ENCODE data around the gene MUC3A. TPM values are rescaled to one million over a fixed set of nuclear protein-coding genes. Genes with fewer than 3 reads are reported as not detected.

Gene MUC3A, protein sequence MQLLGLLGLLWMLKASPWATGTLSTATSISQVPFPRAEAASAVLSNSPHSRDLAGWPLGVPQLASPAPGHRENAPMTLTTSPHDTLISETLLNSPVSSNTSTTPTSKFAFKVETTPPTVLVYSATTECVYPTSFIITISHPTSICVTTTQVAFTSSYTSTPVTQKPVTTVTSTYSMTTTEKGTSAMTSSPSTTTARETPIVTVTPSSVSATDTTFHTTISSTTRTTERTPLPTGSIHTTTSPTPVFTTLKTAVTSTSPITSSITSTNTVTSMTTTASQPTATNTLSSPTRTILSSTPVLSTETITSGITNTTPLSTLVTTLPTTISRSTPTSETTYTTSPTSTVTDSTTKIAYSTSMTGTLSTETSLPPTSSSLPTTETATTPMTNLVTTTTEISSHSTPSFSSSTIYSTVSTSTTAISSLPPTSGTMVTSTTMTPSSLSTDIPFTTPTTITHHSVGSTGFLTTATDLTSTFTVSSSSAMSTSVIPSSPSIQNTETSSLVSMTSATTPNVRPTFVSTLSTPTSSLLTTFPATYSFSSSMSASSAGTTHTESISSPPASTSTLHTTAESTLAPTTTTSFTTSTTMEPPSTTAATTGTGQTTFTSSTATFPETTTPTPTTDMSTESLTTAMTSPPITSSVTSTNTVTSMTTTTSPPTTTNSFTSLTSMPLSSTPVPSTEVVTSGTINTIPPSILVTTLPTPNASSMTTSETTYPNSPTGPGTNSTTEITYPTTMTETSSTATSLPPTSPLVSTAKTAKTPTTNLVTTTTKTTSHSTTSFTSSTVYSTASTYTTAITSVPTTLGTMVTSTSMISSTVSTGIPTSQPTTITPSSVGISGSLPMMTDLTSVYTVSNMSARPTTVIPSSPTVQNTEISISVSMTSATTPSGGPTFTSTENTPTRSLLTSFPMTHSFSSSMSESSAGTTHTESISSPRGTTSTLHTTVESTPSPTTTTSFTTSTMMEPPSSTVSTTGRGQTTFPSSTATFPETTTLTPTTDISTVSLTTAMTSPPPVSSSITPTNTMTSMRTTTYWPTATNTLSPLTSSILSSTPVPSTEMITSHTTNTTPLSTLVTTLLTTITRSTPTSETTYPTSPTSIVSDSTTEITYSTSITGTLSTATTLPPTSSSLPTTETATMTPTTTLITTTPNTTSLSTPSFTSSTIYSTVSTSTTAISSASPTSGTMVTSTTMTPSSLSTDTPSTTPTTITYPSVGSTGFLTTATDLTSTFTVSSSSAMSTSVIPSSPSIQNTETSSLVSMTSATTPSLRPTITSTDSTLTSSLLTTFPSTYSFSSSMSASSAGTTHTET (N-terminal part only)
- 16.3 and 19.1 TPM in 2 replicates for total RNA-seq (2014; rRNA removed; shearing (Covaris generic))
- polyA plus RNA-seq (2016; fragmentation: Nextera tagmentation; extraction: Ambion mirVana) = 44.4 and 45.7 TPM in 2 replicates
- long read RNA-seq, partial matches to known transcripts = 0 of 1 reads
- long read RNA-seq, other reads (novel, unspliced or antisense) = 0 of 1 reads

DNA sequence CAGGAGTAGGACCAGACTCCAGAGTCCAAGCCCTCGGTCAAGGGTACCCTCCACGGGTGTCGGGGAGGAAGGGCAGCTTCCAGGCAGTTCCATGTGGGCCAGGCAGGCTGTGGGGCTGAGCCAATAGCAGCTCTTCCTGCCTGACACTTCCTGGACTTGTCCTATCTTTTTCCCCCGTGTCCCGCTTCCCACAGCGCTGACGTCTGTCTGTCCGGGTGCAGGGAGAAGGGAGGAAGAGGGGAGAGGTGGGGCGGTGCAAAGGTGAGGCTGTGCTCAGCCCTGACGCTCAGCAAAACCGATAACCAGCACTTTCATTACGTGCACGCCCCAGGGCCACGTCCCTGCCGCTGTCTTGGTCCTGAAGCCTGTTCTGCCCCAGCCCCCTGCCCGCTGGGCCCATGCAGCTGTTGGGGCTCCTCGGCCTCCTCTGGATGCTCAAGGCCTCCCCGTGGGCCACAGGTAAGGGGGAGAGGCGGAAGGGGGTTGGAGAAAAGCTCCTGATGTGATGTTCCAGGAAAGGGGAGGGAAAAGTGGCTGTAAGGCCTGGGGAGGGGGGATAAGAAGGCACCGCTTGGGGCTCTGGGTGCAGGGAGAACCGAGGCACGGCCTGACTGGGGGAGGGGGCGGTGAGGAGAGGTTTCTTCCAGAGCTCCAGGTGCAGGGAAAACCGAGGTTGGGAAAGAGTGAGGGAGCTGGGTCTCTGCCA lies at the start of gene MUC3A:
MUC3A (plus strand) TSS at position 308 of the 706 bp plus-strand sequence; CDS start at position 399, 91 bp downstream.
- no peak within 1 kb of the TSS for H3K27ac ChIP-seq (ENCODE audit: low read depth)
- H3K36me3 Mint-ChIP-seq (ENCODE audit: low read depth) = peaks cover 4% of the 10 kb centered on the region; the same call in 2 of the 3 replicates
- H2AFZ ChIP-seq = peak within 1 kb of the TSS; percentile 76; the same call in 1 of the 2 replicates
- peaks cover 31% of the 10 kb centered on the region for H3K4me1 Mint-ChIP-seq
- H3K4me3 ChIP-seq = peak within 1 kb of the TSS; percentile 49
- peaks cover 8% of the 10 kb centered on the region for H3K27me3 Mint-ChIP-seq (ENCODE audit: insufficient read depth, low read depth, poor library complexity)
- peaks cover 8% of the 10 kb centered on the region; the same call in 1 of the 2 replicates for H3K9me2 ChIP-seq (ENCODE audit: insufficient read depth)
- H3K4me1 ChIP-seq (ENCODE audit: insufficient read depth) = peaks cover 34% of the 10 kb centered on the region
- peak; percentile 48 for ATAC-seq
- peak within 1 kb of the TSS; percentile 74 for H3K4me2 ChIP-seq
- DNase-seq (ENCODE audit: low spot score) = peak; percentile 48
- no peak within 1 kb of the TSS for H3K27ac Mint-ChIP-seq
- H3K9me3 Mint-ChIP-seq = peaks cover 5% of the 10 kb centered on the region; the same call in 2 of the 3 replicates
- H3K36me3 ChIP-seq (ENCODE audit: insufficient read depth) = no peaks in the 10 kb centered on the region
- 0 out of 2 replicates have a peak, but pooled peaks cover 10% of the 10 kb centered on the region for H3F3A ChIP-seq (replicated peaks; ENCODE audit: low read depth)
- H3K4me3 Mint-ChIP-seq = peak within 1 kb of the TSS; percentile 18; the same call in 1 of the 3 replicates
- H4K20me1 ChIP-seq (replicated peaks; ENCODE audit: insufficient read depth) = no peaks in the 10 kb centered on the region
- no peaks in the 10 kb centered on the region for H3K79me2 ChIP-seq (replicated peaks; ENCODE audit: insufficient read depth)
- H3K27me3 ChIP-seq (ENCODE audit: insufficient read depth) = no peaks in the 10 kb centered on the region
- TF ChIP-seq NANOG (IDR thresholded peaks at IDR 0.05; ENCODE audit: borderline replicate concordance) (no peak), ETS1 (IDR thresholded peaks at IDR 0.05) (no peak), POLR2AphosphoS5 (IDR thresholded peaks at IDR 0.05; ENCODE audit: low read depth) (no peak), JUNB (IDR thresholded peaks at IDR 0.05; ENCODE audit: unreplicated experiment) (no peak), ZNF114 (CRISPR knock-in tag; IDR thresholded peaks at IDR 0.05) (no peak), STAT1 (IDR thresholded peaks at IDR 0.05; ENCODE audit: unreplicated experiment) (no peak)
- TF ChIP-seq, protein P1, sequence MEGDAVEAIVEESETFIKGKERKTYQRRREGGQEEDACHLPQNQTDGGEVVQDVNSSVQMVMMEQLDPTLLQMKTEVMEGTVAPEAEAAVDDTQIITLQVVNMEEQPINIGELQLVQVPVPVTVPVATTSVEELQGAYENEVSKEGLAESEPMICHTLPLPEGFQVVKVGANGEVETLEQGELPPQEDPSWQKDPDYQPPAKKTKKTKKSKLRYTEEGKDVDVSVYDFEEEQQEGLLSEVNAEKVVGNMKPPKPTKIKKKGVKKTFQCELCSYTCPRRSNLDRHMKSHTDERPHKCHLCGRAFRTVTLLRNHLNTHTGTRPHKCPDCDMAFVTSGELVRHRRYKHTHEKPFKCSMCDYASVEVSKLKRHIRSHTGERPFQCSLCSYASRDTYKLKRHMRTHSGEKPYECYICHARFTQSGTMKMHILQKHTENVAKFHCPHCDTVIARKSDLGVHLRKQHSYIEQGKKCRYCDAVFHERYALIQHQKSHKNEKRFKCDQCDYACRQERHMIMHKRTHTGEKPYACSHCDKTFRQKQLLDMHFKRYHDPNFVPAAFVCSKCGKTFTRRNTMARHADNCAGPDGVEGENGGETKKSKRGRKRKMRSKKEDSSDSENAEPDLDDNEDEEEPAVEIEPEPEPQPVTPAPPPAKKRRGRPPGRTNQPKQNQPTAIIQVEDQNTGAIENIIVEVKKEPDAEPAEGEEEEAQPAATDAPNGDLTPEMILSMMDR (conservative IDR thresholded peaks at IDR 0.05; ENCODE audit: low read depth in 2 of 2) = no peak
- TF ChIP-seq, protein P2, sequence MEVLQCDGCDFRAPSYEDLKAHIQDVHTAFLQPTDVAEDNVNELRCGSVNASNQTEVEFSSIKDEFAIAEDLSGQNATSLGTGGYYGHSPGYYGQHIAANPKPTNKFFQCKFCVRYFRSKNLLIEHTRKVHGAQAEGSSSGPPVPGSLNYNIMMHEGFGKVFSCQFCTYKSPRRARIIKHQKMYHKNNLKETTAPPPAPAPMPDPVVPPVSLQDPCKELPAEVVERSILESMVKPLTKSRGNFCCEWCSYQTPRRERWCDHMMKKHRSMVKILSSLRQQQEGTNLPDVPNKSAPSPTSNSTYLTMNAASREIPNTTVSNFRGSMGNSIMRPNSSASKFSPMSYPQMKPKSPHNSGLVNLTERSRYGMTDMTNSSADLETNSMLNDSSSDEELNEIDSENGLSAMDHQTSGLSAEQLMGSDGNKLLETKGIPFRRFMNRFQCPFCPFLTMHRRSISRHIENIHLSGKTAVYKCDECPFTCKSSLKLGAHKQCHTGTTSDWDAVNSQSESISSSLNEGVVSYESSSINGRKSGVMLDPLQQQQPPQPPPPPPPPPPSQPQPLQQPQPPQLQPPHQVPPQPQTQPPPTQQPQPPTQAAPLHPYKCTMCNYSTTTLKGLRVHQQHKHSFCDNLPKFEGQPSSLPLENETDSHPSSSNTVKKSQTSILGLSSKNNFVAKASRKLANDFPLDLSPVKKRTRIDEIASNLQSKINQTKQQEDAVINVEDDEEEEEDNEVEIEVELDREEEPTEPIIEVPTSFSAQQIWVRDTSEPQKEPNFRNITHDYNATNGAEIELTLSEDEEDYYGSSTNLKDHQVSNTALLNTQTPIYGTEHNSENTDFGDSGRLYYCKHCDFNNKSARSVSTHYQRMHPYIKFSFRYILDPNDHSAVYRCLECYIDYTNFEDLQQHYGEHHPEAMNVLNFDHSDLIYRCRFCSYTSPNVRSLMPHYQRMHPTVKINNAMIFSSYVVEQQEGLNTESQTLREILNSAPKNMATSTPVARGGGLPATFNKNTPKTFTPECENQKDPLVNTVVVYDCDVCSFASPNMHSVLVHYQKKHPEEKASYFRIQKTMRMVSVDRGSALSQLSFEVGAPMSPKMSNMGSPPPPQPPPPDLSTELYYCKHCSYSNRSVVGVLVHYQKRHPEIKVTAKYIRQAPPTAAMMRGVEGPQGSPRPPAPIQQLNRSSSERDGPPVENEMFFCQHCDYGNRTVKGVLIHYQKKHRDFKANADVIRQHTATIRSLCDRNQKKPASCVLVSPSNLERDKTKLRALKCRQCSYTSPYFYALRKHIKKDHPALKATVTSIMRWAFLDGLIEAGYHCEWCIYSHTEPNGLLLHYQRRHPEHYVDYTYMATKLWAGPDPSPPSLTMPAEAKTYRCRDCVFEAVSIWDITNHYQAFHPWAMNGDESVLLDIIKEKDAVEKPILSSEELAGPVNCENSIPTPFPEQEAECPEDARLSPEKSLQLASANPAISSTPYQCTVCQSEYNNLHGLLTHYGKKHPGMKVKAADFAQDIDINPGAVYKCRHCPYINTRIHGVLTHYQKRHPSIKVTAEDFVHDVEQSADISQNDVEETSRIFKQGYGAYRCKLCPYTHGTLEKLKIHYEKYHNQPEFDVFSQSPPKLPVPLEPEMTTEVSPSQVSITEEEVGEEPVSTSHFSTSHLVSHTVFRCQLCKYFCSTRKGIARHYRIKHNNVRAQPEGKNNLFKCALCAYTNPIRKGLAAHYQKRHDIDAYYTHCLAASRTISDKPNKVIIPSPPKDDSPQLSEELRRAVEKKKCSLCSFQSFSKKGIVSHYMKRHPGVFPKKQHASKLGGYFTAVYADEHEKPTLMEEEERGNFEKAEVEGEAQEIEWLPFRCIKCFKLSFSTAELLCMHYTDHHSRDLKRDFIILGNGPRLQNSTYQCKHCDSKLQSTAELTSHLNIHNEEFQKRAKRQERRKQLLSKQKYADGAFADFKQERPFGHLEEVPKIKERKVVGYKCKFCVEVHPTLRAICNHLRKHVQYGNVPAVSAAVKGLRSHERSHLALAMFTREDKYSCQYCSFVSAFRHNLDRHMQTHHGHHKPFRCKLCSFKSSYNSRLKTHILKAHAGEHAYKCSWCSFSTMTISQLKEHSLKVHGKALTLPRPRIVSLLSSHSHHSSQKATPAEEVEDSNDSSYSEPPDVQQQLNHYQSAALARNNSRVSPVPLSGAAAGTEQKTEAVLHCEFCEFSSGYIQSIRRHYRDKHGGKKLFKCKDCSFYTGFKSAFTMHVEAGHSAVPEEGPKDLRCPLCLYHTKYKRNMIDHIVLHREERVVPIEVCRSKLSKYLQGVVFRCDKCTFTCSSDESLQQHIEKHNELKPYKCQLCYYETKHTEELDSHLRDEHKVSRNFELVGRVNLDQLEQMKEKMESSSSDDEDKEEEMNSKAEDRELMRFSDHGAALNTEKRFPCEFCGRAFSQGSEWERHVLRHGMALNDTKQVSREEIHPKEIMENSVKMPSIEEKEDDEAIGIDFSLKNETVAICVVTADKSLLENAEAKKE (CRISPR knock-in tag; IDR thresholded peaks at IDR 0.05) = no peak
